Measurements from ENCODE around the gene HEATR5B.
"Not testable (repeated sequence)": the region's sequence is repeated elsewhere in the genome, so short reads cannot be mapped to it uniquely, and the experiment has no call there.

The HEATR5B gene

GRCh38 chr2:37061013-37061711 lies 23.0 kb downstream of the HEATR5B start:
- no peak for DNase-seq

GRCh38 chr2:37060446-37060845 lies 23.7 kb downstream of the HEATR5B start:
- DNase-seq = no peak

DNA sequence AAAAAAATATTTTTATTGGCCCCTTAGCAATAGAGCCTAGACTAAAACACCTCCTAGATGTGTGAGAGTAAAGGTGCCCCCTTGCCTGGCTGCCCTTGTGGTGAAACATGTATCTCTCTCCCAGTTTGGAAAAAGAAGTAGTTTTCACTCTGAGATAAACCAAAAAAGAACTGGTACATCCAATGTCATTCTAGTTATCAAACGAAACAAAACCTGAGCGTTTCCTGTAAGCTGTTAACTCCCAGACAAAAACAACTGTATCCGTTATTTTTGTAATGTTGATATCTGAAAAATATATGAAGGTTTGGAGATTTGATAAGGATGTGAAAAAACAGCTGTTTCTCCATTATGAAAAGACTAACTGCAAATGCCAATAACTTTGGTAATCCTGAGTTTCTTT lies 24.3 kb downstream of the HEATR5B start:
- no peak for DNase-seq

DNA sequence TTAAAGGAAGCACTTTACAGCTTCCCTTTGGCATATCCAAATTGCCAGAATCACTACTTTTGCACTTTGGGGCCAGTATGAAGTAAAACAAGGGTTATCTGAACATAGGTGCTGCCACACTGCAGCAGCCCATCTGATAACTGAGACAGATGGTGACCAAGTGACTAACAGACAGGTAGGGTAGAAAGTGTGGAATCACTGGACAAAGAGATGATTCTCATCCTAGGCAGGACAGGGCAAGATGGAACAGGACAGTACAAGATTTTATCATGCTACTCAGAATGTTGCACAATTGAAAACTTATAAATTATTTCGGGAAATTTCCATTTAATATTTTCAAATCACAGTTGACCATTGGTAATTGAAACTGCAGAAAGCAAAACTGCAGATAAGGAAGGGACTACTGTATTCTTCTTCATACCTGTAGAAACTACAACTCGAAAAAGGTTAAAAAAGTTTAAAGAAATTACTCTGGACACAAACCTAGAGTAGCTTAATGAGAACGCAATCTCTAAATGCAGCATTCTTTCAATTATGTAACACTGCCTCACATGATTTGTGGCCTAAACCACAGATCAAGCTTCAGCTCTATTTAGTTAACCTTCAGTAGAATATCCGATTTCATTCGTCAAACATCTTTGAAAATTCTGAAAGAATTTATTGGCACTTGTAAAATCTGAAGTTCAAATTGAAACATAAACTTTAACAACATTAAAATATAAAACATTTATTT lies 31.4 kb downstream of the HEATR5B start:
- DNase-seq = no peak

- DNase-seq = no peak
Measured at GRCh38 chr2:37039580-37039979, 44.6 kb downstream of the HEATR5B start.

GRCh38 chr2:37037771-37038170 lies 46.4 kb downstream of the HEATR5B start:
- DNase-seq = no peak

DNA sequence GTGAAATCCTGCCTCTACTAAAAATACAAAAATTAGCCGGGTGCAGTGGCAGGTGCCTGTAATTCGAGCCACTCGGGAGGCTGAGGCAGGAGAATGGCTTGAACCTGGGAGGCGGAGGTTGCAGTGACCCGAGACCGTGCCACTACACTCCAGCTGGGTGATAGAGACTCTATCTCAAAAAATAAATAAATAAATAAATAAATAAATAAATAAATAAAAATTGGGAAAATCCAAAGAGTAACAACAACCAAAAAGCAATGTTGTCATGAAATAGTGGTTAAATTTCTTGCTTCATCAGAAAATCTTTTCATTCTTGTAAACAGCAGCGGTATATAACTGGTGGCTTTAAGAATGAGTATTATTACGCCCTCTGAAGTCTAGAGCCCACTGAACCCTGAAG lies 54.4 kb downstream of the HEATR5B start:
- no peak for DNase-seq

DNA sequence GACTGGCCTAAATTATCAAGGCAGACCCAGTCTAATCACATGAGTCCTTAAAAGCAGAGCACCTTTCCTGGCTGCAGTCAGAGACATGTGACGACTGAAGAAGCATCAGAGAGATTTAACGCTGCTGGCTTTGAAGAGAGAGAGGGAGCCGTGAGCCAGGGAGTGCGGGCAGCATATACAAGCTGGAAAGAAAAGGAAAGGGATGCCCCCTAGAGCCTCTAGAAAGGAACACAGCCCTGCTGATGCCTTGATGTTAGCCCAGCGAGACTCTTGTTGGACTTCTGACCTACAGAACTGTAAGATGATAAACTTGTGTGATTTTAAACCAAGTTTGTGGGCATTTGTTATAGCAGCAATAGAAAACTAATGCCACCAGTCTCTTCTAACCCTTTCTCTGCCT lies 58.1 kb downstream of the HEATR5B start:
- DNase-seq = no peak

- DNase-seq = no peak
Measured at GRCh38 chr2:37020887-37021796, 63.0 kb downstream of the HEATR5B start.

GRCh38 chr2:37020212-37020886 lies 63.8 kb downstream of the HEATR5B start:
- no peak for DNase-seq

GRCh38 chr2:37013315-37013641 lies 70.9 kb downstream of the HEATR5B start:
- DNase-seq = no peak

GRCh38 chr2:37011130-37011529 lies 73.0 kb downstream of the HEATR5B start:
- DNase-seq = no peak

- no peak for DNase-seq
Measured at GRCh38 chr2:37005118-37005868, 78.9 kb downstream of the HEATR5B start.

DNA sequence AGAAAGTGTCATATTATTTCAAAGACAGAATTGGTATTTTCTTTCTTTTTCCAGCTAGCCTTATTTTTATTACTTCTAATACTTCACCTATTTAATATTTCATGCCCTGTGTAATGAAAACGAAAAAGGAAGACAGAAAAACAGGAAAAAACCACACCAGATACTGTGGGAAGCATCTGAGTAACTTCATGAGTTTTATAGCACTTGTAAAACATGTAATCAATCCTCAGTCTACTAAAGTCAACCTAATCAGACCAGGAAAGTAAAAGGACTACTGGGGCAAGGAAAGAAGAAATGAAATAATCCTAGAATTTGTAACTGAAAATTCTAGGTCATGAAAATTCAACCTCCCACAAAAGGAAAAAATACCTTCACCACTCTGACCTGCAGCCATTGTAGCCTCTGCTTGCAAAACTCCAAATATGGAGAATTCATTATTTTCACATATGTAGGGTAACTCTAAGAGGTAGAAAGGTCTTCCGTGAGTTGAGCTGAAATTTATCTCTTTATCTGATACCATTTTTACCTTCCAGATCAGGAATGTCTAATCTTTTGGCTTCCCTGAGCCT lies 83.1 kb downstream of the HEATR5B start:
- no peak for DNase-seq

GRCh38 chr2:37000318-37000717 lies 83.9 kb downstream of the HEATR5B start:
- DNase-seq = no peak

DNA sequence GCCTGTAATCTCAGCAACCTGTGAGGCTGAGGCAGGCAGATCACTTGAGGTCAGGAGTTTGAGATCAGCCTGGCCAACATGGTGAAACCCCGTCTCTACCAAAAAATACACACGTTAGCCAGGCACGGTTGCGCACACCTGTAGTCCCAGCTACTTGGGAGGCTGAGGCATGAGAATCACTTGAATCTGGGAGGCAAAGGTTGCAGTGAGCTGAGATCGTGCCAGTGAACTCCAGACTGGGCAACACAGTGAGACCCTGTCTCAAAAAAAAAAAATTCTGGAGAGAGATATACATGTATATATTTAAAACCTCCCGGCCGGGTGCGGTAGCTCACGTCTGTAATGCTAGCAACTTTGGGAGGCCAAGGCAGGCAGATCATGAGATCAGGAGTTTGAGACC lies 84.8 kb downstream of the HEATR5B start:
- DNase-seq = not testable (repeated sequence)

DNA sequence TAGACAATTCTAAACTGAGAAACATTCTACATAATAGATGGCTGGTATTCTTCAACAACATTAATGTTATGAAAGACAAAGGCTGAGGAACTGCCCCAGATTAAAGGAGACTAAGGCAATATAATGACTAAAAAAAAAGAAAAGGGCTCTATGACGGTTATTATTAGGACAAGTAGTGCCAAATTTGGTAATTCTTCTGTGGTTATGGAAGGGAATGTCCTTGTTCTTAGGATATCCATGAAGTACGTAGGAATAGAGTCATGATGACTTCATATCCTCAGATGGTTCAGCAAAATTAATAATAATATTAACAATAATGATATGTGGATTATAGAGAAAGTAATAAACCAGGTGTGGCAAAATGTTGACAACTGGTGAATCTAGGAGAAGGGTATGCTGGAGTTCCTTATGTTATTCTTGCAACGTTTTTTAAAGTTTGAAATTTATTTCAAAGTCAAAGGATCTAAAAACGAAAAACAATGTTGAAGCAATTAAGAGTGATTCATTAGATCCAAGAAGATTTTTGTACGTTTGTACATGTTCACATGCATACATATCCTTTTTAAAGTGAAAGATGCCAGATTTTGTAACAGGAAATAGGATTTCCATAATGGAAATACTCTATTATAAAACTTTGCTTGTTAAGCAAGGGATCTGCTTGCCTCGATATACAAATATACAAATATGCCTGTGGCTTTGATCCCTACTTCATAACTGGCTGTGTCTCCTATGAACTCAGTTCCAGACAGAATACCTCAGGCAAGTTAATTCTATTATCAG lies 90.1 kb downstream of the HEATR5B start:
- DNase-seq = no peak

- DNase-seq = no peak
Measured at GRCh38 chr2:36988008-36988407, 96.2 kb downstream of the HEATR5B start.

- no peak for DNase-seq
Measured at GRCh38 chr2:36982467-36982866, 101.7 kb downstream of the HEATR5B start.

GRCh38 chr2:36981911-36982310 lies 102.3 kb downstream of the HEATR5B start:
- DNase-seq = no peak

- not testable (repeated sequence) for DNase-seq
Measured at GRCh38 chr2:36979007-36979406, 105.2 kb downstream of the HEATR5B start.

Data from NCI-H1092 (cell line).